Adrenal gland (tissue), 12 donors: ENCODE data around the gene ZSWIM1. TPM values are rescaled to one million over a fixed set of nuclear protein-coding genes. Genes with fewer than 3 reads are reported as not detected.

Experiments used
- DNase-seq, 7 donors: peaks; one replicate each; pipeline ENCODE4 v3.0.0-alpha.2; 2019 to 2020
- H3K27ac ChIP-seq, 5 donors: fragments of 200-600 bp; sonication (generic) in 4 of 5; 1 replicate in 3 of 5; 2 replicates in 2 of 5; pipeline versions ENCODE4 v1.5.1 to v1.8.0; 2016 to 2020; ENCODE audit warnings: mild to moderate bottlenecking in 1 of 5
- H3K27me3 ChIP-seq: fragments of 200-600 bp; 2 replicates; pipeline ENCODE4 v1.8.0; 2021
- H3K36me3 ChIP-seq, 2 donors: fragments of 200-600 bp; replicated peaks in 1 of 2; 1 replicate in 1 of 2; 2 replicates in 1 of 2; pipeline versions ENCODE4 v1.5.1 to v1.8.0; 2018 to 2022
- H3K4me1 ChIP-seq, 2 donors: fragments of 200-600 bp; replicated peaks in 1 of 2; 1 replicate in 1 of 2; 2 replicates in 1 of 2; pipeline versions ENCODE4 v1.5.1 to v1.8.0; 2018 to 2021
- H3K4me3 ChIP-seq, 4 donors: fragments of 200-600 bp; sonication (generic) in 3 of 4; one replicate each; pipeline ENCODE4 v1.5.1; 2016 to 2018
- H3K9me3 ChIP-seq, 3 donors: fragments of 200-600 bp; sonication (generic) in 1 of 3; replicated peaks in 1 of 3; 1 replicate in 2 of 3; 2 replicates in 1 of 3; pipeline versions ENCODE4 v1.5.1 to v1.8.0; 2016 to 2021
- POLR2A ChIP-seq, 2 donors: fragments of 450-650 bp; IDR thresholded peaks; one replicate each; pipeline ENCODE4 v1.6.1; 2017; ENCODE audit warnings: antibody characterized with exemption in 2 of 2, mild to moderate bottlenecking in 2 of 2, moderate library complexity in 1 of 2
- WGBS, 4 donors: extraction: QIAGEN DNeasy Blood & Tissue Kit in 2 of 4; methylation state at CpG; one replicate each; pipeline versions ENCODE4 v1.1.5 to v1.1.7; 2013 to 2017; 5-methylcytosine and 5-hydroxymethylcytosine counted together
- intact Hi-C, 2 donors: fragments of 100-400 bp; cut with DNase I; formaldehyde crosslinking; loops; one replicate each; pipeline versions ENCODE4 v1.14.1 to v1.15.0; 2022 to 2023
- polyA plus RNA-seq, 3 donors: library from polyadenylated mRNA; stranded (reverse); fragments of 200-250 nt in 2 of 3; fragments of 350-450 nt in 1 of 3; fragmentation: Illumina TruSeq in 1 of 3; extraction: RNeasy Lipid Tissue Mini Kit (QIAGEN cat#74804) in 1 of 3; gene quantifications; one replicate each; pipeline ENCODE4 v1.2.3, GENCODE V29; 2013 to 2014
- total RNA-seq, 9 donors: library from RNA; depleted of rRNA in 4 of 9; stranded (reverse); fragments of >200 nt in 4 of 9; fragments of 120-200 nt in 1 of 9; fragmentation: NEBNext Ultra II Directional in 1 of 9; extraction: Animal tissue kit (Norgen Biotek cat#: 25700) in 1 of 9; gene quantifications; one replicate each; pipeline versions ENCODE4 v1.1.0 to v1.2.4, GENCODE V29; 2013 to 2023
- TF ChIP-seq, protein P1 (sequence below), 6 experiments: fragments of 450-650 bp in 4 of 6; fragments of 200-600 bp in 2 of 6; sonication (generic) in 1 of 6; IDR thresholded peaks; 1 replicate in 5 of 6; 2 replicates in 1 of 6; pipeline versions ENCODE4 v1.5.1 to v1.8.0; 2016 to 2021; ENCODE audit warnings: antibody characterized with exemption in 6 of 6, mild to moderate bottlenecking in 2 of 6, moderate library complexity in 1 of 6
- donor health status: healthy with polysubstance abuse.
- donor health status: Bipolar disorder and iron deficiency.
- donor health status: DM: yes; HTN: yes; CAD: no.
- donor health status: DM: no; HTN: no; CAD: no.
- donor health status: DM: no; HTN: no; CAD: no.
- donor health status: DM: yes; HTN: yes; CAD: no.

Gene ZSWIM1
- total and polyA plus RNA-seq, 12 donors, result 4.2 to 22.1 (median 18.3) TPM

DNA sequence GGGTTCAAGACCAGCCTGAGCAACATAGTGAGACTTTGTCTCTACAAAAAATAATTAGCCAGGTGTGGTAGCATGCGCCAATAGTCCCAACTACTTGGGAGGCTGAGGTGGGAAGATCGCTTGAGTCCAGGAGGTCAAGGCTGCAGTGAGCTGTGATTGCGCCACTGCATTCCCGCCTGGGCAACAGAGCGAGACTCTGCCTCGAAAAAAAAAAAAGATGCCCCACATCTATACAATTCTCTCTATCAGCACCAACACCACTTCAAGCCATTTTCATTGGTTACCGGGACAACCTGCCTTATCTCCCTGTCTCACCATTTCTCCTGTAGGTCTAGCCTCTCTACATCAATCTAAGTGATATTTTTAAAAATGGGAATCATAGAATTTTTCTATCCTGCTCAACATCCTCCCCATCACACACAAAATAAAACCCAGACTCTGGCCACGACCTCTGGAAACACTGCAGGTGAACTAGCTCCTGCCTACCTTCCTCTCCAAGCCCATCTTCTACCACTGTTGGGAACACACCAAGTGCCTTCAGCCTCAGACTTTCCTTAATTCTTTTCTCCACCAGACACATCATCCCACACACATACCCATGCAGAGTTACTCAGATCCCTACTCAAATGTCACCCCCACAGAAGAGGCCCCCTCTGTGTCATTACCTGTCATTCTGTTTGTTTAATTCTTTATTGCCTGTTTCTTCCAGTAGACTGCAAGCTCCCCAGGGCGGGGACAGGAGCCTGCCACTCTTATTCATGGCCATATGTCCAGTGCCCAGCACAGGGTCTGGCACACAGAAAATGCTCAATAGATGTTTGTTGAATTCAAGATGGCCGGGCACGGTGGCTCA lies 40.5 kb downstream of the ZSWIM1 start:
- WGBS, 4 donors, result 76 to 80% (median 78%) methylated on average over 11 of the region's 11 CpGs
- no peak for DNase-seq
- TF ChIP-seq POLR2A (IDR thresholded peaks at IDR 0.05), result no peak
- TF ChIP-seq, protein P1, sequence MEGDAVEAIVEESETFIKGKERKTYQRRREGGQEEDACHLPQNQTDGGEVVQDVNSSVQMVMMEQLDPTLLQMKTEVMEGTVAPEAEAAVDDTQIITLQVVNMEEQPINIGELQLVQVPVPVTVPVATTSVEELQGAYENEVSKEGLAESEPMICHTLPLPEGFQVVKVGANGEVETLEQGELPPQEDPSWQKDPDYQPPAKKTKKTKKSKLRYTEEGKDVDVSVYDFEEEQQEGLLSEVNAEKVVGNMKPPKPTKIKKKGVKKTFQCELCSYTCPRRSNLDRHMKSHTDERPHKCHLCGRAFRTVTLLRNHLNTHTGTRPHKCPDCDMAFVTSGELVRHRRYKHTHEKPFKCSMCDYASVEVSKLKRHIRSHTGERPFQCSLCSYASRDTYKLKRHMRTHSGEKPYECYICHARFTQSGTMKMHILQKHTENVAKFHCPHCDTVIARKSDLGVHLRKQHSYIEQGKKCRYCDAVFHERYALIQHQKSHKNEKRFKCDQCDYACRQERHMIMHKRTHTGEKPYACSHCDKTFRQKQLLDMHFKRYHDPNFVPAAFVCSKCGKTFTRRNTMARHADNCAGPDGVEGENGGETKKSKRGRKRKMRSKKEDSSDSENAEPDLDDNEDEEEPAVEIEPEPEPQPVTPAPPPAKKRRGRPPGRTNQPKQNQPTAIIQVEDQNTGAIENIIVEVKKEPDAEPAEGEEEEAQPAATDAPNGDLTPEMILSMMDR (IDR thresholded peaks at IDR 0.05), result no peak
- intact Hi-C loops, result no loop called here
- peak overlapping the region in 2 of 5 donors; percentile 79 to 85 for H3K27ac ChIP-seq
- no peaks in the 10 kb centered on the region for H3K27me3 ChIP-seq
- H3K36me3 ChIP-seq, result no peaks in the 10 kb centered on the region
- no peaks in the 10 kb centered on the region for H3K9me3 ChIP-seq
- H3K4me1 ChIP-seq, result peaks cover 30 to 76% of the 10 kb centered on the region in 2 donors
- H3K4me3 ChIP-seq, result no peak overlapping the region

- DNase-seq, result peak in 6 of 7 donors; percentile 73 to 88 (median 78)
- peak overlapping the region; percentile 10 to 91 (median 72) for H3K27ac ChIP-seq
- H3K4me1 ChIP-seq, result peaks cover 18 to 47% of the 10 kb centered on the region in 2 donors
- TF ChIP-seq, protein P1 (IDR thresholded peaks at IDR 0.05), result no peak
- no peak for TF ChIP-seq POLR2A (IDR thresholded peaks at IDR 0.05)
- intact Hi-C loops, result no loop called here
- no peak overlapping the region for H3K4me3 ChIP-seq
- no peaks in the 10 kb centered on the region for H3K27me3 ChIP-seq
- H3K9me3 ChIP-seq, result no peaks in the 10 kb centered on the region
- H3K36me3 ChIP-seq, result no peaks in the 10 kb centered on the region
- WGBS, 4 donors, result 40 to 47% (median 41%) methylated on average over 19 to 21 of the region's 21 CpGs
Observed at GRCh38 chr20:45924391-45925261, 43.6 kb downstream of the ZSWIM1 start.

GRCh38 chr20:45925821-45926506 lies 44.9 kb downstream of the ZSWIM1 start:
- Histone ChIP-seq H3K9me3 (no peaks in the 10 kb centered on the region), H3K36me3 (no peaks in the 10 kb centered on the region), H3K4me1 (peaks cover 14 to 34% of the 10 kb centered on the region in 2 donors), H3K27me3 (no peaks in the 10 kb centered on the region), H3K27ac (peak overlapping the region in 2 of 5 donors; percentile 81 to 91), H3K4me3 (no peak overlapping the region)
- TF ChIP-seq POLR2A (IDR thresholded peaks at IDR 0.05), result no peak
- TF ChIP-seq, protein P1 (IDR thresholded peaks at IDR 0.05), result no peak
- intact Hi-C loops, result no loop called here
- 69 to 84% (median 77%) methylated on average over 6 to 9 of the region's 9 CpGs for WGBS, 4 donors
- DNase-seq, result no peak

DNA sequence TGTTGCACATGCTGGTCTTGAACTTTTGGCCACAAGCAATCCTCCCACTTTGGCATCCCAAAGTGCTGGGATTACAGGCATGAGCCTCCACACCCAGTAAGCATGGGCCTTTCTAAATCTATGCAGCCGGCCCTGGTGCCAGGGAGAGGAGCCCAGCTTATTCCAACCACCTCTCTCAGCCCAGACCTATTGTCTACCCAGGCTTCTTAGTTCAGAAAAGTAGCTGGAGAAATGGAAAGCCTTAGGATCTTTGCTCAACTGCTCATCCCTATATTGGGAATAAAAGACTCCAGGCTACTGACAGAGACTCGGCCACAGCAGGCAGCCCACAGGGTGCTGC lies 45.7 kb downstream of the ZSWIM1 start:
- peaks cover 14 to 29% of the 10 kb centered on the region in 2 donors for H3K4me1 ChIP-seq
- H3K9me3 ChIP-seq, result no peaks in the 10 kb centered on the region
- DNase-seq, result no peak
- H3K27me3 ChIP-seq, result no peaks in the 10 kb centered on the region
- TF ChIP-seq, protein P1 (IDR thresholded peaks at IDR 0.05), result no peak
- no peak for TF ChIP-seq POLR2A (IDR thresholded peaks at IDR 0.05)
- WGBS, 4 donors, result 71 to 89% (median 78%) methylated on average over 2 of the region's 2 CpGs
- no peaks in the 10 kb centered on the region for H3K36me3 ChIP-seq
- H3K4me3 ChIP-seq, result no peak overlapping the region
- intact Hi-C loops, result no loop called here
- no peak overlapping the region for H3K27ac ChIP-seq
